A549 treated with CpdA at 1 μM for 4 hours (cell line): ENCODE measurements around the gene KCNG4. TPM values are rescaled to one million over a fixed set of nuclear protein-coding genes. Genes with fewer than 3 reads are reported as not detected.

Experiments used
- total RNA-seq: library from RNA; stranded (reverse); fragments of 200-300 nt; extraction: Qiagen RNA extraction; gene quantifications from 5 replicates; pipeline ENCODE4 v1.2.3, GENCODE V29; 2022; ENCODE audit warnings: low read depth

KCNG4 gene
- total RNA-seq: not detected in 5 replicates

GRCh38 chr16:84239909-84240308, at the start of gene KCNG4:
TSS of gene KCNG4 (minus strand) at chr16:84240012. CDS start at chr16:84237485, 2,527 bp downstream.

GRCh38 chr16:84190731-84191388, 49.0 kb downstream of the KCNG4 start, which contains the start of gene ADAD2:
TSS of gene ADAD2 (plus strand) at chr16:84191157. CDS start at chr16:84191231, 74 bp downstream.

GRCh38 chr16:84186685-84187437, 53.0 kb downstream of the KCNG4 start, which contains the start of gene TAF1C:
TSS of gene TAF1C (minus strand) at chr16:84187057. CDS start at chr16:84184988, 2,069 bp downstream.

Other genes with a start within 250 kb of the KCNG4 start
- gene SLC38A8, start 197.2 kb downstream of the KCNG4 start, total RNA-seq: not detected in 5 replicates
- 42.3 to 48.9 TPM (median 46.1 TPM) in 5 replicates for gene MBTPS1, start 123.1 kb downstream of the KCNG4 start, total RNA-seq
- 17.2 to 18.7 TPM (median 18.1 TPM) in 5 replicates for gene HSDL1, start 94.8 kb downstream of the KCNG4 start, total RNA-seq
- gene DNAAF1, start 94.7 kb downstream of the KCNG4 start, total RNA-seq: 0.09 to 0.50 TPM (median 0.19 TPM) in 5 replicates
- gene TAF1C, start 53.0 kb downstream of the KCNG4 start, total RNA-seq: 25.1 to 35.3 TPM (median 27.9 TPM) in 5 replicates
- not detected in 5 replicates for gene ADAD2, start 48.9 kb downstream of the KCNG4 start, total RNA-seq
- not detected in 5 replicates for gene WFDC1, start 54.9 kb upstream of the KCNG4 start, total RNA-seq
- gene ATP2C2, start 128.5 kb upstream of the KCNG4 start, total RNA-seq: 0.05 to 0.48 TPM (median 0.21 TPM) in 4 of 5 replicates, not detected in the other